ENCODE data around the gene THBS2.

DNA sequence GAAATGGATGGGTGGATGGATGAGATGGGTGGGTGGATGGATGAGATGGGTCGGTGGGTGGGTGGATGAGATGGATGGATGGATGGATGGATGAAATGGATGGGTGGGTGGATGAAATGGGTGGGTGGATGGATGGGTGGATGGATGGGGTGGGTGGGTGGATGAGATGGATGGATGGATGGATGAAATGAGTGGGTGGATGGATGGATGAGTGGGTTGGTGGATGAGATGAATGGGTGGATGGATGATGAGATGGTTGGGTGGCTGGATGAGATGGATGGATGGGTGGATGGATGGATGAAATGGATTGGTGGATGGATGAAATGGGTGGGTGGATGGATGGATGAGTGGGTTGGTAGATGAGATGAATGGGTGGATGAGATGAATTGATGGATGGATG lies 35.7 kb downstream of the THBS2 start:
- no peak for TF ChIP-seq POLR2AphosphoS5 (IDR thresholded peaks at IDR 0.05; ENCODE audit: low read depth, low read length)
- TF ChIP-seq TAF1 (IDR thresholded peaks at IDR 0.05; ENCODE audit: borderline replicate concordance, insufficient read depth, low read length), result no peak
- no peak for TF ChIP-seq REST (IDR thresholded peaks at IDR 0.05; ENCODE audit: insufficient read depth in 1 of 2, low read depth in 2 of 2, low read length in 2 of 2)
